Stimulated activated CD8-positive, alpha-beta memory T cell treated with anti-CD3 and anti-CD28 coated beads, Interleukin-4, amount 100 ng/mL, for 4 hours (primary cell): ENCODE data around the gene PIEZO1.

Experiments used
- DNase-seq, 2 donors: peaks; one replicate each; pipeline ENCODE4 v3.0.0-alpha.2; 2020; ENCODE audit warnings: low read depth in 2 of 2, low spot score in 1 of 2

PIEZO1 gene

DNA sequence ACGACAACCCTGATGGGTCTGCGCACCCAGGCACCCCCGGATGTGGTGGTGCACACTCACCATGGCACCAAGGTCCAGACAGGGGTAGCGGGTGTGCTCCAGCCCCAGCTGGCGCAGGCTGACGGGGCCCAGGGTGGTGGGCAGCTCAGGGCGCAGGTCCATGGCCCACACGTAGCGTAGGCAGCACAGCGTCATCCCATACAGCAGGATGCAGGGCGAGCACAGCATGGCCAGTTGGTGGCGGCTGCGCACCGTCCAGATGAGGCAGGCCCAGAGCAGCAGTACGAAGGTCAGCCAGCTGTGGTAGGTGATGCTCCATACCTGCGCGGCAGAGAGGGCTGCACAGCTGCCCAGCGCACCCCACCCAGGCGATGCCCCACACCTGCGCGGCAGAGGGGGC lies 48.9 kb downstream of the PIEZO1 start:
- DNase-seq = no peak

DNA sequence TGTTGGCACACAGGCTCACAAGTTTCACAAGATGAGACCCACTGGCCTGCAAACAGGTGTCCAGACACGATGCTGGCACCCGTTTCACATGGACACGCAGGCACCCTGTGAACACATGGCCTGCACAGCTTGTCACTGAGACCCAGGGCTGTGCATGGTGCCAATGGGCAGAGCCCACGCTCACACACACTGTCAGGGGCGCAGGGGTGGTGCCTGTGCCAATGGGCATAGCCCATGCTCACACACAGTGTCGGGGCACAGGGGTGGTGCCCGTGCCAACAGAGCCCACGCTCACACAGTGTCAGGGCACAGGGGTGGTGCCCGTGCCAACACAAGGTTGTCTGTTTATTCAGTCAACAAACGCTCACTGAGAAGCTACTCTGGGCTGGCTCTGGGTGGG lies 49.4 kb downstream of the PIEZO1 start:
- no peak for DNase-seq

DNA sequence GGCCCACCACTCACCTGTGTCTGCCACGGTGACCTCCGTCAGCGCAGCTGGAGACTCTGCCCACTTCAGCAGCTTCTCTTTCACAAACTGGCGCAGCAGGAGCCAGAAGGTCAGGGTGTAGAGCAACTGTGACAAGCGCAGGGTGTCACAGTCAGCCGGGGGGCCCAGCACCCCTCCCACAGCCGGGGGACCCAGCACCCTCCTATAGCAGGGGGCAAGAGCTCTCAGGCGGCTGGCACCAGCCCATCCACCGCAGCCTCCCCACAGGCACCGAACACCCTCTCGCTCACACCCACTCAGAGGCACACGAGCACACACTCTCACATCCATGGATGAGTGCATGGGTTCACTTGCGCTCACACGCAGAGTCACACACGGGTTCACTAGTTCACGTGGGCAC lies 49.9 kb downstream of the PIEZO1 start:
- DNase-seq = no peak

DNA sequence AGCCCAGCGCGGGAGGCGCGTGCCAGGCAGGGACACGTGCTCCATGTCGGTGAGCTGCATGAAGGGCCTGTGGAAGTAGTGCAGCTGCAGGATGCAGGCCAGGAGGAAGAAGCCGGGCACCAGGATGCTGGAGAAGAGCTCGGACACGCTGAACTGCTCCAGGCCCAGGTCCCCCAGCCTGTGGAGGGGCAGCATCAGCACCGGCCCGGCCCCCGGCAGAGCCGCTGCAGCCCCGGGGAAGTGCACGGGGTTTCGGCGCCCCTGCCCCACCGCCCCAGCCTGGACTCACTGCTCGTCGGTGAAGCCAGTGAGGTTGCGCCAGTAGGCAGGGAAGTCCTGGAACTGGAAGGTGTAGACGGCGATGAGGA lies 50.7 kb downstream of the PIEZO1 start:
- no peak for DNase-seq

DNA sequence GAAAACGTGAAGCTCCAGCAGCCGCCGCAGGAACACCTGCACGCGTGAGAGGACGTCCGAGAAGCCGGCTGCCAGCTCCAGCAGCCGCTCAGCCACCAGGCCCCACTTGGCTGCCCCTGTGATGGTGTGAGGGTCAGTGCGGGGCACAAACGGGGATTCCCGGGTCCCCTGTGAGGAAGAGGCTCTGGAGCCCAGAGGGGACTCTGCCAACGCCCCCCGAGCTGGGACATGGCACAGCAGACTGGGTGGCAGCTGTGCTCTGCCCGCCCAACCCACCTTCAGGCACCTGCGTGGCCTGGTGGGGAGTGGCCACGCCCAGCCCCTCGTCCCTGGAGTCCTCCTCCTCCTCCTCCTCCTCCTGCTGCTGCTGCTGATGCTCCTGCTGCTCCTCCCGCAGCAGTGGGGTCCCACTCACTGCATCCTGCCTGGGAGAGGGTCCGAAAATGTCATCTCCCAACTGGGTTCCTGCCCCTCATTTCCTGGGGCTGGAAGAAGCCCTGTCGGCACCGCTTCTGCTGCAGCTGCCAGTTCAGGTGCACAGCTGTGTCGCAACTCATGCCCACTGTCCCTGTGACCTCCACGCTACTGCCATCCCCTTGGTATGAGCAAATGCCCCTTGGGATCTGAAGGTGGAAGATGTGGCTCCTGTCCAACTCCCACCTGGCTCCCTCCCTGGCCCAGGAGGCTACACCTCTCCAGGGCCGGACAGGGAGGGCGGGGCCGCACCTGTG lies 51.2 kb downstream of the PIEZO1 start:
- DNase-seq = no peak

DNA sequence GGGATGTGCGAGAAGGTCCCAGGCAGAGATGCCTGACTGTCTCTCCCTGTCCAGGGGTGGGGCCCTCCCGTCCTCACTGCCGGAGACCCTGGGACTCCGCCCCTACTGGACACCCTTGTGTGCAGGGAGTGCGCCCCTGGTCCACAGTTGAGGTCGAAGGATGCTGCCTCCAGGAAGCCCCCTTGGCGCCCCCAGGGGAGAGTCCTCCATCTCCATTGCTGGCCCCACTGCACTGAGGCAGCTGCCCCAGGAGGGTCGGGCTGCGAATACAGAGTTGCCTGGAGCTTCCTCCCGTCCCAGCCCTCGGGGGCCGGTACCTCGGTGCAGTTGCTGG lies 52.1 kb downstream of the PIEZO1 start:
- DNase-seq = no peak

DNA sequence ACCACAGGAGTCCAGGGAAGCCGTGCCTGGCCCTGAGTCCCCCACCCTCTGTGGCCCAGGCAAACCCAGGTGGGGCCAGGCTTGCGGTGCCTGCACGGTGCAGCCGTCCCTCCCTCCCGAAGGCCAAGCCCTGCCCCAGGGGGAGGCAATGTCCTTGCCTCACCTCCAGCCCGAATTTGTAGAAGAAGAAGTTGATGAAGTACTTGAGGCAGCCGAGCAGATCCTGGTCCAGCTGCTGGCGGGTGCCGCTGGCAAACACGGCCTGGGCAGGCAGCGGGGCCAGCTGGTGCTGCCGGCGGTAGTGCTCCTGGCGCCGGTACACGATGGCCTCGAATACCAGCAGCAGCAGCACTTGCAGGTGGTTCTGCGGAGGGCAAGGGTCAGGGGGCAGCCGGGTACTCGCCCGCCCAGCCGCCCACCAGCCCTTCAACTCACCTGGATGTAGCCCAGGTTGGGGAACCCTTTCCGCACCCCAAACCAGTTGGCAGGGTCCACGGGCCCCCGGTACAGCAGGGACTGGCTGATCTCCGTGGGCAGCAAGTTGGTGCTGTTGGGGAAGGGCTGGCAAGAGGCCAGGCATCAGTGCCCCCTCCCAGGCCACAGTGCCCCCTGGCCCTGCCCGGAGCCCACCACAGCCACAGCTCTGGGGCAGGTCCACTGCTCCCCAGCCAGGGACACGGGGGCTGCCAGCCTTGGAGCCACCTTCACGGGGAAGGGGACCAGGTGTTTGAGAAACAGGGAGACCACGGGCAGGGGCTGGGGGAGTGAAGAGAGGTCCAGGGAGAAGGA lies 52.7 kb downstream of the PIEZO1 start:
- no peak for DNase-seq

DNA sequence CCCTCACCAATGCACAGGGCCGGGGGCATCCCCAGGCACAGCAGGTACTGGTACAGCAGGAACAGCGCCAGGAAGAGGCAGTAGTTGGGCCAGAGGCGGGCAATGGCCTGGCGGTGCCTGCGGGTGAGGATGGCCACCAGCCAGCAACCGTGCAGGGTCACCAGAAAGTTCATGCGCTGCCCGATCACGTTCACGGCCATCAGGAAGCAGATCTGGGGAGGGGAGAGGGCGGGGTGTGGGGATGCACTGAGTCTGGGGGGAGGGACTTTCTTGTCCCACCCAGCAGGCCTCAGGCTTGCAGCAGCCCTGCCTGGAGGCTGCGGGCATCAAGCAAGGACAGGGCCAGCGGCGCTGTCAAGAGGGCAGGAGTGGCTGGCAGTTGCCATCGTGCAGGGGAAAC lies 53.3 kb downstream of the PIEZO1 start:
- no peak for DNase-seq

DNA sequence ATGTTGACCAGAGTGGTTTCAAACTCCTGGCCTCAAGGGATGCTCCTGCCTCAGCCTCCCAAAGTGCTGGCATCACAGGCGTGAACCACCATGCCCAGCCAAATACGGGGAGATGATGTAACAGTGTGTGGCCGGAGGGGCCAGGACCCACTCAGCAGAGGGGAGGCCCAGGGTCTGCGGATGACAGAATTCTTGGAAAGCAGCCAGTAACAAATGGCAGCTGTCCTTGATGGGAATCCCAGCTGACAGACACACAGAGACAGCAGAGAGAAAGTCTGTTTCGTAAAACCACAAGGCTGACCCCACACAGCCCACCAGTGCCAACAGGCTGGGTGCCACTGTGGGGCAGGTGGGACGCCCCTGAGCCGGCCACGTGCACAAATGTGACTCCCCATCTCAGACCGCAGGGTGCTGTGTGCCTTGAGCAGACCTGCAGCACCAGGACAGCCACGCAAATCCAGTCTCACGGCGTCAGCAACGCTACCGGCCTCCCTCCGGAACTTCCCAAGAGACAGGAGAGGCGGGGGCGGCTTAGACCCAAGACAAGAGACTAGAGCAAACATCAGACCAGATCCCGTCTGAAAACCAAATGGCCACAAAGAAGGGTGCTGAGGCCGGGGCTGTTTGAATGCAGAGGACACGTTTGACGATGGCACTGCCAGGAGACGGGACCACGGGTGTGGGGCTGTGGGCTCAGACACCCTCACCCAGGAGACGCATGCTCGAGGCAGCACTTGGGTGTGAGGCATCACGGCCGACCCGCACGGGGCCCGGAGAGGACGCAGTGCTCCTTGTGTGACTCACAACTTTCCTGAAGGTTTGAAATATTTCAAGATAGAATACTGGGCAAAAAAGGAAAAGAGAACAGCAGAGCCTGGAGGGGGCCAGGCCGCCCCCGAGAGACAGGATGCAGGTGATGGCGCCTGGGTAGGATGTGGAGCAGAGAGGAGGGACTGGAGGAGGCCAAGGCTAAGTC lies 54.1 kb downstream of the PIEZO1 start:
- DNase-seq = no peak

DNA sequence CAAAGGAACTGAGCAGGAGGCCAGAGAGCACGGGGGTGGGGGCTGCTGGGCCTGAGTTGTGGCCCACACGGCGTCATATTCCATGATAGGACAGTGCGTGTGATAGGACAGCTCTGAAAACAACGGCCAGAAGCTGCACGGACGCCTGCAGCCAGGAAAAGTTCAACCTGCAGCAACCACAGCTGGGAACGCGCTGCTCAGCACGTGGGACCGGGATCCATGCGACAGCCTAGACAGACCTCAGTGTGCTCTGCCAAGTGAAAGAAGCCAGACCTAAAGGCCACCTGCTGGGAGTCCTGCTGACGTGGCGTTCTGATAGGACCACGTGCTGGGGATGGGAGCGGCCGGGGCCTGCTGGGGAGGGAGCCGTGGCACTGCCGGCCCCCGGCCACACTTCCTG lies 57.1 kb downstream of the PIEZO1 start:
- no peak for DNase-seq

DNA sequence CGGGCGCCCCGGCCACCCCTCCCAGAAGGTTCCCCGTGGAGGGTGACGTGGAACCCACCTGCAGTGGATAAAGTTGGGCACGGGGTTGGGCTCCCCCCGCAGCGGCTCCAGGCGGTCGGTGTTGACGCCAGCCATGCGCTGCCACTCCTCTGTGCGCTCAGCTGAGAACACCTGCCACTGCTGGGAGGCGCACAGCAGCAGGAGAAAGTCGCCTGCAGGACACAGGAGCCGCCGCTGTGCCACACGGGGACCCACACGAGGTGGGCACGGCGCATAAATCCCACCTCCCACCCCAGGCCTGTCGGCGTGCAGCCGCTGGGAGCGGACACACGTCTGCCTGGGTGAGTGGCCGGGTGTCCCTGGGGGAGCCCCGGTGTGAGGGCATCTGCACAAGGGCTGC lies 58.0 kb downstream of the PIEZO1 start:
- no peak for DNase-seq

DNA sequence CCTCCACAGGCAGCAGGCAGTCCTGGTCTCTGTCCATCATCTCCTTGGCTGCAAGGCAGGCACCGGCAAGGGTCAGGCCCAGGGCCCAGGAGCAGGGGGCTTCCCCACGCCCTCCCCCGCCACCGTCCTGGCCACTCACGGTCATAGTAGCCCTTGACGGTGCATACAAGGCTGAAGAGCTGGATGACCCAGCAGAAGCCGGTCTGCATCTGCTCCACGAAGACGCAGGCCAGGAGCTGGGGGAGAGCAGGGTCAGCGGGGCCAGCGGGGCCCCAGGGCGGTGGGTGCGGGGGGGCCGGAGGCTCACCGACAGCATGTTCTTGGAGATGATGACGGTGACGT lies 58.6 kb downstream of the PIEZO1 start:
- no peak for DNase-seq

DNA sequence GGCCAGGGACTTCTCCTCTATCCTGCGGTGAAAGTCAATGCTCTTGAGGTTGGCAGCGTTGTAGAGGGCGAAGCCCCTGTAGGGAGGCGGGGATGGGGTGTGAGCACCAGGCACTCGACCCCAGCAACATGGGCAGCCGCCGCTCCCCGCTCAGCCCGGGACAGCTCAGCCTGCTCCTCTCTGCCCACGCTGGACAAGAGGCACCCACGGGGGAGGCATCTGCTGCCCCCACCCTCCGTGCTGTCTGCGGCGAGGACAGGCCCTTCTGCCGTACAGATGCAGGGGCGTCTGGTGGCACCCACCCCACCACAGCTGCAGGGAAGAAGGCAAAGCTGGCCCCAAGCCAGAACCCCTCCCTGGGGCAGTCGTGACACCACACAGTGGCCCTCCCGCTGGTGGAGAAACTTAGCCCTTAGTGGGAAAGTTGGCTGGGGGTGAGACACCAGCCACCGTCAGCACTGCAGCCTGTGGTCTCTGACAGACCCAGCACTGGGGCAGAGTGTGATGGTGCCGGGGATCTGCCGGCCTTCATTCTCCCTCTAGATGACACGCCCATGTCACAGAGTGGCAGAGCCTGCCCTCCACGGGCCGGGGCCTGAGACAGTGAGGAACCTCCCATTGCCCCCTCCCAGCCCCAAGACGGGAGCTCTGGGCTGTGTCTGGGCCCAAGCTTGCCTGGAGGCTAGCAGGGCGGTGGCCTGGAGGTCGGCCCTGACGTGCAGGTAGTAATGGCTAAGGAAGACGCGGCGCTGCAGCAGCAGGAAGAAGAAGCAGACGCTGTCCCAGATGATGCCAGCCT lies 59.2 kb downstream of the PIEZO1 start:
- DNase-seq = no peak

DNA sequence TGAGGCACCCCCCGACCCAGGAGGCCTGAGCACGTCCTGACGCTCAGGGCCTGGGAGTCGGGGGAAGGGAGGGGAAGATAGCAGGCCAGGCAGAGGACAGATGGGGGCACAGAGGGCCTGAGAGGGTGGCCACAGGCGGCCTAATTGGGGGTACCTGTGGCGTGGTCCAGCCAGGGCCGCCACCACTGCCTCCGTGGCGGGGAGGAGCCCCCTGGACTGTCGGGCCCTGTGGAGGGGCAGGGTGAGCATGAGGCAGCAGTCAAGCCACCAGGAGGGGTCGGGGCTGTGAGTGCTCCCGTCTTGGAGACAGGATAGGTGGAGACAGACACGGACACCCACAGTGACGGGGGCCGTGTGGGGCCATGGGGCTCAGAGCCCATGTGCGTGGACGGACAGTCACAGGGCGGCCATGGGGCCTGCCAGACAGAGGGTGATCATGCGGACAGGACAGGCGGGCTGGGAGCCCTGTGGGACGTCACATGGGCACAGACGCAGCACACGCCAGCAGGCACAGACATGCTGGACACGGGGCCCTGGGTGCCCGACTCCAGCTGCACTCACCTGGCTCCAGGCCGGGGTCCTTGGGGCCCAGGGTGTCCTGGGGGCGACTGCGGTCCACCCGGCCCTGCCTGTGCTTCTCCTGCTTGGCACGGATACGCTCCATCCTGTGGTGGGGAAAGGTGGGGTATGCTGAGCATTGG lies 60.0 kb downstream of the PIEZO1 start:
- no peak for DNase-seq

DNA sequence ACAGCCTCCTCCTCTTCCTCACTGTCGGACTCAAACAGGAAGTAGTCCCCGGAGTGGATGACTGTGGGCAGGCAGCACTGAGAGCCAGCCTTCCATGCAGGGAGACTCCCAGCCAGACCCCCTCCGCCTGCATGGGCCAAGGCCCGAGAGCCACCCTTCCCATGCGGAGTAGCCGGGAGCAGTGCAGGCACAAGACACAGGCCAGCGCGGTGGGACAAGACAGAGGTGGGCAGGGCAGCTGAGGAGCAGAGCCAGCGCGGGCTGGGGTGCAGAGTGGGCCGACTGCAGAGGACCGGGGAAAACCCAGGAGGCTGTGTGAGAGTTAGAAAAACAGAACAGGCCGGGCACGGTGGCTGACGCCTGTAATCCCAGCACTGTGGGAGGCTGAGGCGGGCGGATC lies 61.1 kb downstream of the PIEZO1 start:
- no peak for DNase-seq

DNA sequence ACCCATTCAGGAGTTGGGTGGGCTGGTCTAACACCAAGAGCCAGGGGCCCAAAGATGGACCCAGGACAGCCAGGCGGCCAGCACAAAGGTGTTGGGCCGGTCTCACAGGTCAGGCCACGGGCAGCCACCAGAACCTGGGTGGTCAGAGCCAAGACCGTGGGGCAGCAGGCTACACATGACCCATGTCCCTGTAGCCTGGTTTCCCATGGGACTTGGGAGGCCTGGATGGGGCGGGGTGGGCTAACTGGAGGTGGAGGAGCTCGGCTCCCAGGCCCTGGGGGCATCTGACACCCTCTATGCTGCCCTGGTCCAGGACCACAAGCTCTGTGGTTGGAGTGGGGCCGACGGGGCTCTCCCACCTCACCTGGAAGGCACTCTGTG lies 61.5 kb downstream of the PIEZO1 start:
- no peak for DNase-seq

DNA sequence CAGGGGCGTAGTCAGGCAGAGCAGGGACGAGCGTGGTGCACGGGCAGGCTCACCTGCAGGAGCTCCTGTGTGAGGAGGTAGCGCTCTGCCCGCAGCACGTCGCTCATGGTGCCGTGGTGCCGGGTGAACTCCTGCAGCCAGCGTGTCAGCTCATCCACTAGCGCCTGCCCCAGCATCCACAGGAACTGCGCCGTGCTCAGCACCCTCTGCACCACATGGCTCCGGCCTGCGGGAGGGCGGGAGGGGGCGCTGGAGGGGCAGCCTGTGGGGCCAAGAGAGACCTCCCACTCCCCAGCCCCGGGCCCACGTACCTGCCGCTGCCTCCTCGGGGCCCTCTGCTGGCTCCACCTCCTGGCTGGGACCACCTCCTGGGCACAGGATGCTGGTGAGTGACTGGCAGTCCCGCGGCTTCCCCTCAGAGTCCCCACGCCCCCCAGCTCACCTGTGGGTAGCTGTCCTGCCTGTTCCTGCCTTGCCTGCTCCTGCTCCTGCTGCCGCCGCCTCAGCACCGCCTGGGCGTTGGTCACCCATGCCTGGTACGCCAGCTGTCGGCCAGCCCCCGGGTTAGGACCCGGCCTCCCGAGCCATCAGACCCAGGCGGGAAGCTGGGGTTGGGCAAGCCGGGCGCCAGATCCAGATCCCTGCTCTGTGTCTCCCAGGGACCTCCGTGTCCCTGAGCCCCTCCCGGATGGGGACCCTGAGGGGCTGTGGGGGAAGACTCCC lies 62.1 kb downstream of the PIEZO1 start:
- DNase-seq = no peak

DNA sequence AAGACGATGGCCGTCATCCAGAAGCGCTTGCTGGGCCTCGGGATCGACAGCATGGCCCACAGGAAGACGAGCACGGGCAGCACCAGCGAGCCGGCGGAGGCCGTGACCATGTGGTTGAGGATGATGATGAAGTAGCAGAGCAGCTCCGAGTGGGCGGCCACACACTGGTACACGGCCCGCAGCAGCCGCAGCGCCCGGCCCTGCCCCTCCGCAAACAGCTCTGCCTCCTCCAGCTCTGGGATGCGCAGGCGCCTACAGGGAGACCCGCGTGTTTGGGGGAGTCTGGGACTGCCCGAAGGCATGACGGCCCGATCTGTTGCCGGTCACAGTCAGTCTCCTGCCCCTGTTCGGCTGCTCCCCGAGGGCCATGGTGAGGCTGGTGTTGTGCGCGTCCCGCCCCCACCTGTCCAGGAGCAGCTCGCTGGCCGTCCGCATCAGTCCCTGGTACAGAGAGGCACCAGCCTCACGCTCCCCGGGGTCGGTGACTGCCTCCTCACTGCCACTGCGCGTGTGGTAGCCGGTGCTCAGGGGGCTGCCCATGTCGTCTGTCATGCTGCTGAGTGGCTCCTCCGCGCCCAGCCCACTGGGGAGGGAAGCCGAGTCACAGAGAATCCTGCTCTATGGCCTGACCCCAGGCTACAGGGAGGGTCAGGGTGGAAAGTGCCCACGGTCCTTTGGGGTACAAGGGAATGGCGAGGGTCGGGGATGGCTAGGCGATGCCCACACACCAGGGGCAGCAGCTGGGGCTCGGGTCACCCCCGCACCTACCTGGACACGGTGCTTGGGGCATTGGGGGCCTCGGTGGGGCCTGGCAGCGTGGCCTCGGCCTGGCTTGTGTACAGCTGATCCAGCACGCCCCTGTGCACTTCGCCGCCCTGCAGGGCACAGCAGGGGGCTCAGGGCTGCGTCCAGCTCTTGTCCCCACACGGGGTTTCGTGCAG lies 62.9 kb downstream of the PIEZO1 start:
- no peak for DNase-seq

DNA sequence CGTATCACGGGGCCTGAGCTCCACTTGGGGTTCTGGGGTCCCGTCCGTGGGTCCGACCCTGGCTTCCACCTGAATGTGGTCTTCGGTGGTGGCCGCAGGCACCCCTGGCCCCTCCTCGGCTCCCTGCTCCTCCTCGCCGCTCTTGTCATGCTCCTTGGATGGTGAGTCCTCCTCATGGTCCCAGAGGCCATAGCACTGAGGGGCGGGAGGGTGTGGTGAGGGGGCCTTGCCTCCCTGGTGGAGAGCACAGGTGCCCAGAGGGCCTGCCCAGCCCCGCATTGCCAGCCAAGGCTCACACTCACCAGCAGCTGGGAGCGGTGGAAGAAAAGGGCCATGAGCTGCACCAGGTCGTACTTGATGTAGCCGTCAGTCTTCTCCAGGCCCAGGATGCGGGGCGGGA lies 63.8 kb downstream of the PIEZO1 start:
- no peak for DNase-seq
